Upper lobe of left lung (tissue), 6 donors: ENCODE results near the gene SVOP. TPM values are rescaled to one million over a fixed set of nuclear protein-coding genes. Genes with fewer than 3 reads are reported as not detected.
A peak's percentile ranks its signal among the peaks of the same experiment; 100 is the strongest.

ENCODE experiments used
- ATAC-seq, 2 donors: fragments of 200-7000 bp; cut with Tn5 transposase; one replicate each; pipeline ENCODE4 v1.9.1; 2022; ENCODE audit warnings: mild to moderate bottlenecking in 2 of 2, moderate library complexity in 2 of 2; ENCODE audit not compliant: low FRiP score in 2 of 2
- DNase-seq, 2 donors: peaks; one replicate each; pipeline ENCODE4 v3.0.0-alpha.2; 2019 to 2020
- H3K27ac ChIP-seq, 4 donors: fragments of 200-600 bp; sonication (generic); one replicate each; pipeline ENCODE4 v1.5.1; 2016 to 2019
- H3K27me3 ChIP-seq, 4 donors: fragments of 200-600 bp; sonication (generic); one replicate each; pipeline ENCODE4 v1.5.1; 2017 to 2019
- H3K36me3 ChIP-seq, 4 donors: fragments of 200-600 bp; sonication (generic); one replicate each; pipeline ENCODE4 v1.5.1; 2016 to 2019
- H3K4me1 ChIP-seq, 4 donors: fragments of 200-600 bp; sonication (generic); one replicate each; pipeline ENCODE4 v1.5.1; 2018 to 2019
- H3K4me3 ChIP-seq, 4 donors: fragments of 200-600 bp; sonication (generic); one replicate each; pipeline ENCODE4 v1.5.1; 2017 to 2019; ENCODE audit warnings: mild to moderate bottlenecking in 2 of 4, moderate library complexity in 1 of 4
- H3K9me3 ChIP-seq, 4 donors: fragments of 200-600 bp; sonication (generic); one replicate each; pipeline ENCODE4 v1.5.1; 2018 to 2019
- CTCF ChIP-seq, 6 experiments: fragments of 450-650 bp in 4 of 6; fragments of 200-600 bp in 2 of 6; sonication (generic) in 2 of 6; IDR thresholded peaks; one replicate each; pipeline ENCODE4 v1.5.1; 2016 to 2019; ENCODE audit warnings: antibody characterized with exemption in 6 of 6
- EP300 ChIP-seq, 4 donors: sonication (generic); formaldehyde crosslinking; IDR thresholded peaks; one replicate each; pipeline ENCODE4 v1.5.1; 2017; ENCODE audit warnings: antibody characterized with exemption in 4 of 4, control low read depth in 2 of 4
- POLR2A ChIP-seq, 4 donors: fragments of 450-650 bp; IDR thresholded peaks; one replicate each; pipeline ENCODE4 v1.5.1; 2016 to 2017; ENCODE audit warnings: antibody characterized with exemption in 4 of 4, mild to moderate bottlenecking in 2 of 4
- POLR2AphosphoS5 ChIP-seq, 2 donors: sonication (generic); formaldehyde crosslinking; IDR thresholded peaks; one replicate each; pipeline ENCODE4 v1.5.1; 2017; ENCODE audit warnings: antibody characterized with exemption in 2 of 2
- WGBS, 2 donors: methylation state at CpG; one replicate each; pipeline ENCODE4 v1.1.5; 2017 to 2018; 5-methylcytosine and 5-hydroxymethylcytosine counted together
- total RNA-seq, 6 donors: library from RNA; depleted of rRNA in 4 of 6; stranded (reverse); fragments of >200 nt in 4 of 6; gene quantifications; one replicate each; pipeline versions ENCODE4 v1.1.0 to v1.2.1, GENCODE V29; 2016 to 2021
- donor health status: DM: no; HTN: no; CAD: no; lungs with moderate emphysema.
- donor health status: DM: no; HTN: yes; CAD: no; lungs with severe emphysema.

The SVOP gene
- total RNA-seq, 6 donors from 2014 or later, result not detected

GRCh38 chr12:108955225-108955835 is 65.5 kb downstream of the SVOP start:
- Histone ChIP-seq H3K4me3 (no peak overlapping the region), H3K27me3 (no peaks in the 10 kb centered on the region), H3K36me3 (no peaks in the 10 kb centered on the region), H3K27ac (no peak overlapping the region), H3K4me1 (peaks cover 3 to 8% (median 6%) of the 10 kb centered on the region in 4 donors), H3K9me3 (no peaks in the 10 kb centered on the region)
- DNase-seq (no peak), ATAC-seq (no peak)
- no peak for TF ChIP-seq POLR2AphosphoS5 (IDR thresholded peaks at IDR 0.05)
- no peak for TF ChIP-seq CTCF (IDR thresholded peaks at IDR 0.05)
- TF ChIP-seq POLR2A (IDR thresholded peaks at IDR 0.05), result no peak
- TF ChIP-seq EP300 (IDR thresholded peaks at IDR 0.05), result no peak
- WGBS, 2 donors, result 36 to 40% methylated on average over 6 of the region's 6 CpGs

GRCh38 chr12:108950991-108951739 is 69.7 kb downstream of the SVOP start:
- ATAC-seq, result peak; percentile 83 to 85
- Histone ChIP-seq H3K4me1 (peaks cover 3 to 8% (median 6%) of the 10 kb centered on the region in 4 donors), H3K27ac (no peak overlapping the region), H3K9me3 (peaks cover 0 to 7% (median 0%) of the 10 kb centered on the region in 4 donors), H3K4me3 (no peak overlapping the region), H3K27me3 (no peaks in the 10 kb centered on the region), H3K36me3 (no peaks in the 10 kb centered on the region)
- 25 to 28% methylated on average over 12 of the region's 12 CpGs for WGBS, 2 donors
- TF ChIP-seq POLR2AphosphoS5 (IDR thresholded peaks at IDR 0.05), result peak in 1 of 2 donors; percentile 38
- no peak for TF ChIP-seq EP300 (IDR thresholded peaks at IDR 0.05)
- peak; percentile 66 to 87 (median 84) for TF ChIP-seq CTCF (IDR thresholded peaks at IDR 0.05)
- TF ChIP-seq POLR2A (IDR thresholded peaks at IDR 0.05), result no peak
- DNase-seq, result peak in 1 of 2 donors; percentile 82

GRCh38 chr12:108949976-108950375 is 70.9 kb downstream of the SVOP start:
- TF ChIP-seq POLR2A (IDR thresholded peaks at IDR 0.05) (no peak), EP300 (IDR thresholded peaks at IDR 0.05) (no peak), CTCF (IDR thresholded peaks at IDR 0.05) (no peak), POLR2AphosphoS5 (IDR thresholded peaks at IDR 0.05) (no peak)

GRCh38 chr12:108948367-108948766 is 72.5 kb downstream of the SVOP start:
- Histone ChIP-seq H3K9me3 (peaks cover 0 to 7% (median 0%) of the 10 kb centered on the region in 4 donors), H3K27me3 (no peaks in the 10 kb centered on the region), H3K4me1 (peaks cover 3 to 8% (median 6%) of the 10 kb centered on the region in 4 donors), H3K4me3 (no peak overlapping the region), H3K27ac (no peak overlapping the region), H3K36me3 (no peaks in the 10 kb centered on the region)
- TF ChIP-seq POLR2A (IDR thresholded peaks at IDR 0.05) (no peak), CTCF (IDR thresholded peaks at IDR 0.05) (no peak), EP300 (IDR thresholded peaks at IDR 0.05) (no peak)
- DNase-seq (no peak), ATAC-seq (peak in 1 of 2 donors; percentile 61)

More at GRCh38 chr12:108949976-108950375, 70.9 kb downstream of the SVOP start:
- H3K36me3 ChIP-seq, result no peaks in the 10 kb centered on the region
- ATAC-seq, result no peak
- no peaks in the 10 kb centered on the region for H3K27me3 ChIP-seq
- peaks cover 0 to 7% (median 0%) of the 10 kb centered on the region in 4 donors for H3K9me3 ChIP-seq
- DNase-seq, result no peak
- 100% methylated on average over 1 of the region's 1 CpG for WGBS, 2 donors
- no peak overlapping the region for H3K4me3 ChIP-seq
- H3K4me1 ChIP-seq, result peaks cover 3 to 8% (median 6%) of the 10 kb centered on the region in 4 donors
- H3K27ac ChIP-seq, result no peak overlapping the region
